OCI-LY1 (cell line): ENCODE results near the gene IARS1.

Source experiments
- H2AFZ ChIP-seq: fragments of 200-600 bp; sonication (generic), shearing (Covaris generic); 2 replicates; pipeline ENCODE4 v1.6.0; 2014; ENCODE audit warnings: antibody characterized with exemption, mild to moderate bottlenecking, low read length
- H3F3A ChIP-seq: fragments of 200-600 bp; sonication (generic), shearing (Covaris generic); 2 replicates; pipeline ENCODE4 v1.6.0; 2014; ENCODE audit warnings: mild to moderate bottlenecking, antibody characterized with exemption, low read length, moderate library complexity; ENCODE audit not compliant: insufficient read depth
- H3K27ac ChIP-seq: fragments of 200-600 bp; sonication (generic); 2 replicates; pipeline ENCODE4 v1.5.1; 2014; ENCODE audit warnings: low read length, mixed run types, mild to moderate bottlenecking, low read depth; ENCODE audit not compliant: poor library complexity, severe bottlenecking
- H3K27me3 ChIP-seq: fragments of 200-600 bp; sonication (generic); 2 replicates; pipeline ENCODE4 v1.6.0; 2014; ENCODE audit warnings: antibody characterized with exemption, mild to moderate bottlenecking, low read length, moderate library complexity; ENCODE audit not compliant: insufficient read depth
- H3K36me3 ChIP-seq: fragments of 200-600 bp; sonication (generic); 2 replicates; pipeline ENCODE4 v1.6.1; 2014; ENCODE audit warnings: mild to moderate bottlenecking, antibody characterized with exemption, low read length, moderate library complexity, mixed read lengths; ENCODE audit not compliant: insufficient read depth
- H3K4me1 ChIP-seq: fragments of 200-600 bp; sonication (generic); 2 replicates; pipeline ENCODE4 v1.5.1; 2014; ENCODE audit warnings: mild to moderate bottlenecking, low read length, moderate library complexity; ENCODE audit not compliant: insufficient read depth, severe bottlenecking
- H3K4me2 ChIP-seq: fragments of 200-600 bp; sonication (generic), shearing (Covaris generic); 2 replicates; pipeline ENCODE4 v1.6.1; 2014; ENCODE audit warnings: low read length
- H3K4me3 ChIP-seq: fragments of 200-600 bp; sonication (generic); 2 replicates; pipeline ENCODE4 v1.5.1; 2014; ENCODE audit warnings: low read length, low read depth, mild to moderate bottlenecking, mixed read lengths; ENCODE audit not compliant: poor library complexity, severe bottlenecking
- H3K79me2 ChIP-seq: fragments of 200-600 bp; shearing (Covaris generic); 2 replicates; pipeline ENCODE4 v1.6.1; 2016; ENCODE audit warnings: mixed run types, low read length, mixed read lengths; ENCODE audit not compliant: insufficient read depth
- H3K9ac ChIP-seq: fragments of 200-600 bp; sonication (generic), shearing (Covaris generic); 2 replicates; pipeline ENCODE4 v1.6.1; 2014; ENCODE audit warnings: mild to moderate bottlenecking, low read length, mixed read lengths
- H3K9me2 ChIP-seq: fragments of 200-600 bp; sonication (generic), shearing (Covaris generic); 2 replicates; pipeline ENCODE4 v1.6.1; 2014; ENCODE audit warnings: low read depth, mild to moderate bottlenecking, low read length, mixed read lengths
- H3K9me3 ChIP-seq: fragments of 200-600 bp; shearing (Covaris generic); 2 replicates; pipeline ENCODE4 v1.6.1; 2014; ENCODE audit warnings: low read length, mixed read lengths
- H4K20me1 ChIP-seq: fragments of 200-600 bp; sonication (generic), shearing (Covaris generic); 2 replicates; pipeline ENCODE4 v1.6.0; 2016; ENCODE audit warnings: mild to moderate bottlenecking, low read length; ENCODE audit not compliant: insufficient read depth
- EZH2 ChIP-seq: fragments of 200-600 bp; sonication (generic), shearing (Covaris generic); IDR thresholded peaks from 2 replicates; pipeline ENCODE4 v1.8.0; 2017; ENCODE audit warnings: borderline replicate concordance, mixed run types, mild to moderate bottlenecking, antibody characterized with exemption, low read length, moderate library complexity, mixed read lengths
- TF ChIP-seq, protein P1 (sequence below): fragments of 200-600 bp; sonication (generic), shearing (Covaris generic); IDR thresholded peaks from 2 replicates; pipeline ENCODE4 v1.5.1; 2017; ENCODE audit warnings: mild to moderate bottlenecking, antibody characterized with exemption, low read length, moderate library complexity, mixed read lengths

Gene IARS1

GRCh38 chr9:92276331-92277032 is 17.0 kb downstream of the IARS1 start:
- no peak for TF ChIP-seq EZH2
- TF ChIP-seq, protein P1, sequence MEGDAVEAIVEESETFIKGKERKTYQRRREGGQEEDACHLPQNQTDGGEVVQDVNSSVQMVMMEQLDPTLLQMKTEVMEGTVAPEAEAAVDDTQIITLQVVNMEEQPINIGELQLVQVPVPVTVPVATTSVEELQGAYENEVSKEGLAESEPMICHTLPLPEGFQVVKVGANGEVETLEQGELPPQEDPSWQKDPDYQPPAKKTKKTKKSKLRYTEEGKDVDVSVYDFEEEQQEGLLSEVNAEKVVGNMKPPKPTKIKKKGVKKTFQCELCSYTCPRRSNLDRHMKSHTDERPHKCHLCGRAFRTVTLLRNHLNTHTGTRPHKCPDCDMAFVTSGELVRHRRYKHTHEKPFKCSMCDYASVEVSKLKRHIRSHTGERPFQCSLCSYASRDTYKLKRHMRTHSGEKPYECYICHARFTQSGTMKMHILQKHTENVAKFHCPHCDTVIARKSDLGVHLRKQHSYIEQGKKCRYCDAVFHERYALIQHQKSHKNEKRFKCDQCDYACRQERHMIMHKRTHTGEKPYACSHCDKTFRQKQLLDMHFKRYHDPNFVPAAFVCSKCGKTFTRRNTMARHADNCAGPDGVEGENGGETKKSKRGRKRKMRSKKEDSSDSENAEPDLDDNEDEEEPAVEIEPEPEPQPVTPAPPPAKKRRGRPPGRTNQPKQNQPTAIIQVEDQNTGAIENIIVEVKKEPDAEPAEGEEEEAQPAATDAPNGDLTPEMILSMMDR: no peak
- Histone ChIP-seq H3K27ac (no peak overlapping the region), H3K4me1 (no peaks in the 10 kb centered on the region), H3K27me3 (no peaks in the 10 kb centered on the region), H4K20me1 (no peaks in the 10 kb centered on the region), H2AFZ (no peak overlapping the region), H3K9me2 (no peaks in the 10 kb centered on the region), H3K36me3 (peaks cover 100% of the 10 kb centered on the region), H3K4me2 (no peak overlapping the region), H3K9me3 (no peaks in the 10 kb centered on the region), H3K4me3 (no peak overlapping the region), H3K79me2 (no peaks in the 10 kb centered on the region), H3F3A (no peaks in the 10 kb centered on the region), H3K9ac (no peak overlapping the region)

DNA sequence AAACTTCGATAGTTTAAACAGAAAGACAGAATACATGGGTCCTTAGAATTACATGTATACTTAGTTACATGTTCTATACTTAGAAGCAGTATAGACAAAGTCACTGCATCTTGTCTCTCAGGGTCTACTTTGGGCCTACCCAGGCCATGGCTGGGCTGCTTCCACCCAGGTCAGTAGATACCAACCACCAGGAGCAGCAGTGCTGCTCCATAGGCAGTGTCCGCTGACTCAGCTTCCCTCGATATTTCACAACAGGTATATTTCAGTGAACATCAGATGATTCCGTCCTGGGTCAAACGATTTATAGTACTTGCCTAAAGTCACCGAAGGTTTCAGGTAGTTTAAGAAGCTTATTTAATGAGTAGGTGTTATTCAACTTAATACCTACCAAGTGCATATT is 18.0 kb downstream of the IARS1 start:
- no peaks in the 10 kb centered on the region for H3F3A ChIP-seq
- no peak overlapping the region for H3K27ac ChIP-seq
- no peaks in the 10 kb centered on the region for H3K9me2 ChIP-seq
- H3K36me3 ChIP-seq: peaks cover 100% of the 10 kb centered on the region
- H3K4me1 ChIP-seq: no peaks in the 10 kb centered on the region
- no peaks in the 10 kb centered on the region for H4K20me1 ChIP-seq
- H3K9me3 ChIP-seq: no peaks in the 10 kb centered on the region
- no peak overlapping the region for H2AFZ ChIP-seq
- TF ChIP-seq, protein P1: no peak
- TF ChIP-seq EZH2: no peak
- H3K4me2 ChIP-seq: no peak overlapping the region
- no peaks in the 10 kb centered on the region for H3K27me3 ChIP-seq
- H3K79me2 ChIP-seq: no peaks in the 10 kb centered on the region
- no peak overlapping the region for H3K4me3 ChIP-seq
- H3K9ac ChIP-seq: no peak overlapping the region

GRCh38 chr9:92270511-92270910 is 23.0 kb downstream of the IARS1 start:
- peaks cover 100% of the 10 kb centered on the region for H3K36me3 ChIP-seq

More at GRCh38 chr9:92270511-92270910, 23.0 kb downstream of the IARS1 start:
- Histone ChIP-seq H3K79me2 (no peaks in the 10 kb centered on the region), H3K27me3 (no peaks in the 10 kb centered on the region), H3K4me1 (no peaks in the 10 kb centered on the region), H3K9me3 (no peaks in the 10 kb centered on the region), H3F3A (no peaks in the 10 kb centered on the region), H3K4me2 (no peak overlapping the region), H3K27ac (no peak overlapping the region), H3K9ac (no peak overlapping the region), H2AFZ (no peak overlapping the region), H3K4me3 (no peak overlapping the region), H3K9me2 (no peaks in the 10 kb centered on the region), H4K20me1 (no peaks in the 10 kb centered on the region)
- TF ChIP-seq EZH2: no peak
- TF ChIP-seq, protein P1: no peak
